HG03439 (cell line): ENCODE measurements around the gene LRTM2.

Source experiments
- ATAC-seq: cut with Tn5 transposase; IDR thresholded peaks from one replicate; pipeline ENCODE4 v1.9.1; 2021; ENCODE audit warnings: mild to moderate bottlenecking, moderate library complexity; ENCODE audit not compliant: unreplicated experiment

Gene LRTM2

DNA sequence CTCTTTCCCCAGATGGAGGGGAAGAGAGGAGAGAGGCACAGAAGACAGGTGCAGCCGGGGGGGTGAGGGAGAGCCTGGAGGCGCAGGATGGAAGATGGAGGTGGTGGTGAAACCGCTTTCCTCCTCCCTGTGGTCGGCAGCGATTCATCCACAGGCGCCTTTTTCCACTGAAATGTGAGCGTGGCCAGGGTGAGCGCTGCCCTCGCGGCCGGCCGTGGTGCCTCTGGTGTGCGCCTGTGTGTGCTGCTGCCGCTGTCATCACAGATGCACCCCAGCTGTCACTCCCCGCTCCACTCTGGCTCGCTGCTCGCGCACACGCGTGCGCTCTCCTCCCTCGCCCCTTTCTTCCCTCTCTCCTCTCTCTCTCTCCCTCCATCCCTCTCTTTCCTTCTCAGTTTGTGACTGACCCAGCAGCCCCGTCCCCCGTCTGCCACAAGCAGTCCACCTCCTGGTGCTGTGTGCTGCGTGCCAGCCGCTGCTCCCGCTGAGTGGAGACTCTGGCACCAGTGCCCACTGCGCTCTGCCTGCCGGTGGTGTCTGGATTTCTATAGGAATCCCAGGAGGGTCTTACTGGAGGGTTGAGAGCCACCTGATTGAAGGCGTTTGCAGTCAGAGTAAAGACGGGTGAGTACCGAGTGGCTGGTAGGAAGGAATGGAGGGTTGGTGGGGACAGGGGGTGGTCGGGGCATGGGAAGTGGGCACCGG, at the start of gene LRTM2:
TSS of gene LRTM2 (plus strand) at position 375 of the 705 bp plus-strand sequence. CDS start 7,584 bp downstream, outside the sequence.
- no peak for ATAC-seq

DNA sequence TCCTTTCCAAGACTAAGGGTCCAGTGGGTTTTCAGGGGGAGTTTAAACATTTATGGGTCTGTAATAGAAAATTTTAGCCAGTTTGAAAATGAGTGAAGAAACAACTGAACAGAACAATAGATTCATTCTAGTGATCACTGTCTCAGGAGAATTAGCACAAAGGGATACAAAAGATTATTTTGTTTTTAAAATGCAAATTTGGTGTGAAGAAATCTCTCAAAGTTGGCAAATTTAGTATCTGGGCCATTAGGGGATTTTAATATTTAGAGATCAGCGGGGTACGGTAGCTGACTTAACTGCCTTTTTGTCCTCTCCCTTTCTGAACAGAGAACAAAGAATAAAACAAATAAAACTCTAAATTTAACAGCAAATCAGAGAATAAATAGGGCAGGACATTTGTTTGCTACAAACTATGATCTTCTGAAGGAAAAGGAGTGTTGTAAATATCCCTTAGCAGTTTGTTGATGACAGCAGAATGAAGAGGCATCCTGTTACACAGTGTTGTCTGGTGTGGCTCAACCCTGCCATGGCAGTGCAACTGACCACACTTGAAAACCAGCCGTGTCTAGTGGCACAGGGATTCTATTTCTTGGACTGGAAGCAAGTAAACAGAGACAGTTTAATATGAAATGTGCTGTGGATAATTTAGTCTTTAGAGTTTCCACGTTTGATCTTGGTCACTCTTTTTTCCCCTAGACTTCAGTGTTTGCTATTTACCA, 46.3 kb upstream of the LRTM2 start:
- no peak for ATAC-seq

DNA sequence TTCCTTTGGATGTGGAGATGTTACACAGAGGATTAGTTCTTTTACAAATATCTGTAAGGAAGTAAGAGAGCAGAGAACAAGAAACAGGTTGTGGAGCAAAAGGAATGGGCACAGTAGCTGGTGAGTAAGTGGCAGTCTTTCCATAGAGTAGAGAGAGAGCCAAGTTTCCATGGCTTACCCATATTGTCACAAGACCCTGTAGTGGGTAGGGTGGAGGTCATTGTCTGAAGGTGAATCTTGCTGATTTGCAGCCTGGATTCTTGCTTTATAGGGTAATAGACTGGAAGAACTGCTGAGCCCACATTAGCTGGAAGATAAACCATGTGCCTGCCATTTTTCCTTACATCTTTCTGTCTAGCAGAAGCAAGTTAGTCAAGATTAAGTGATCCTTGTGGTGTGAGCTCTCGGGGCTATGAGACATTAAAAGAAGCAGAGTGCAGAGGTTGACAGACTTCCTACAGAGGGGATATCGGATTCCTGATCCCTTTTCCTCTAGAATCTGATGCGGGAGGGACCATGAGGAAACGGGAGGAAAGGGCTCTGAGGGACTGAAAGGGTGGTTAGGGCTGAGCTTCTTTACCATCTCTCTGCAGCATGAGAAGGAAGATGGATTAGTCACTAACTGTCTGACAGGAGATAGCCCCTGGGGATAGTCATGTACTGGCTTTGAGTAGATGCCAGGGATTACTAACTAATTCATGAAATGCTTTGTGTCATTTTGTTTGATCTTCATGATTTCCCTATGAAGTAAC, 44.0 kb upstream of the LRTM2 start:
- ATAC-seq = no peak

GRCh38 chr12:1777798-1778197, 42.6 kb upstream of the LRTM2 start:
- ATAC-seq = no peak

- no peak for ATAC-seq
Measured at GRCh38 chr12:1778911-1779310, 41.5 kb upstream of the LRTM2 start.

DNA sequence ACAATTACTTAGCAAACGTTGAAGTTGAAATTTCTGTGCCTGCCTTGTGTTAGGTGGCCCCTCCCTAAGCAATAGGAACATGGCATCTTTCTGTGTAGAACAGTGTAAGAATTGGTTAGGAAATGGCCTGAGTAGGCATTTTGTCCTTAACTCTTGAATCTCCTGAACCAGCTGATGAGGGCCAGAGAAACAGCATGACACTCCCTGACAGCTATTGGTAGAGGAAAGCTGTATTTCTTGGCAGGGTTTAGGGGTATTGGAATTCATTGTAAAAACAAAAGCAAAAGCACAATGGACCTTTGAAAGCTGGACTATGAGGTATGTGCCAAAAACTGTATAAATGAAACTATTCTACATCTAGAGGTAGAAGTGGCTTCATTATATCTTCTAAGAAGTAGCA, 40.6 kb upstream of the LRTM2 start:
- no peak for ATAC-seq

GRCh38 chr12:1781772-1782171, 38.6 kb upstream of the LRTM2 start:
- ATAC-seq = no peak

- ATAC-seq = no peak
Measured at GRCh38 chr12:1782215-1782614, 38.1 kb upstream of the LRTM2 start.

- no peak for ATAC-seq
Measured at GRCh38 chr12:1787714-1788113, 32.7 kb upstream of the LRTM2 start.

GRCh38 chr12:1790444-1790843, 29.9 kb upstream of the LRTM2 start:
- no peak for ATAC-seq

GRCh38 chr12:1791104-1791841, 29.1 kb upstream of the LRTM2 start:
- no peak for ATAC-seq

DNA sequence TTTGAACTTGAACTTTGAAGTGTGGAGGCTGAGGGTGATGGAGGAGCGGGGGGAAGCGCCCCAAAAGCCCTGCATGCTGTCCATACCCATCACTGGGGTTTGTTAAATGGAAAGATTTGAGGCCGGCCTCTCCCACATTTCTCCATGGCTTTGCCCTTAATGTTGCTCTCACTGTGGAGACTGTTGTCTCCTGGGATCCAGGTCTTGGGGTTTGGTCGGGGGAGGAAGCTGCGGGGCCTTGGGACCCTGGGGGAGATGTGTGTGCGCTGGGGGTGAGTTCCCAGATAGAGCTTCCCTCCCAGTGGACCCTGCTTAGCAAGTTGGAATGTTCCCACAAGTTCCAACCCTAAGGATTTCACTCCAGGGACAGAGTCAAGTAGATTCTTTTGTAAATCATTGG, 28.0 kb upstream of the LRTM2 start:
- ATAC-seq = no peak

GRCh38 chr12:1793426-1794210, 26.7 kb upstream of the LRTM2 start:
- no peak for ATAC-seq

GRCh38 chr12:1794440-1795090, 25.8 kb upstream of the LRTM2 start:
- ATAC-seq = no peak

- ATAC-seq = no peak
Measured at GRCh38 chr12:1795221-1795784, 25.1 kb upstream of the LRTM2 start.

DNA sequence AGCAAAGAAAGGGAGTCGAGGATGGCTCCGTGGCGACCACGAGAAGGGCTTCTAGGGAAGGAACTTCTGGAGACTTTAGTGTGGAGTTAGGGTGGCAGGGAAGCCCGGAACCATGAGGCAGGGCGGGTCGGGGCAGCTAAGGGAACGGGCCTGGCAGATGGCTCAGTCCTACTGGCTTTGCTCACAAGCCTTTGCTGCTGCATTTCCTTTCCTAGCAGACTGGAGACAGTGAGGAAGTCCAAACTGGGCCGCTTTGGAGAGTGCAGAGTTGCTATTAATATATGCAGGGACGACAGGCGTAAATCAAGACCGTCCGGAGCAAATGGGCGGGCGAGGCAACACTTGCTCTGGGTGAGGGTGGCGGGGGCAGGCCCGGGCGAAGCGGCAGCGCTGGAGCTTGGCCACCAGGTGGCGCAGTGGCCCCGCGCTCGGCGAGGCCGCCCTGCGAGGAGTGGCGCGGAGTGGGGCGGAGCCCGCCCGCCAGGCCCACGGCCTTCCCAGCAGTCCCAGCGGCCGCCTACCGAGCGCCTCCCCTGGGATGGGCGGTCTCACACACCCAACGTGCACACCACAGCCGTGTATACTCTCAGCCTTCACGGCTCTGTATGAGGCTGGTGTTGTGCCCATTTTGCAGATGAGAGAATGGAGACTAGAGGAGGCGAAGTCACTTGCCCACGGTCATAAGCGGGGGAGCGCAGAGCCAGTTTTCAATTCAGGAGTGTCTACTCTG, 24.4 kb upstream of the LRTM2 start:
- peak; percentile 86 for ATAC-seq

GRCh38 chr12:1796515-1797010, 23.8 kb upstream of the LRTM2 start:
- ATAC-seq = peak; percentile 23

DNA sequence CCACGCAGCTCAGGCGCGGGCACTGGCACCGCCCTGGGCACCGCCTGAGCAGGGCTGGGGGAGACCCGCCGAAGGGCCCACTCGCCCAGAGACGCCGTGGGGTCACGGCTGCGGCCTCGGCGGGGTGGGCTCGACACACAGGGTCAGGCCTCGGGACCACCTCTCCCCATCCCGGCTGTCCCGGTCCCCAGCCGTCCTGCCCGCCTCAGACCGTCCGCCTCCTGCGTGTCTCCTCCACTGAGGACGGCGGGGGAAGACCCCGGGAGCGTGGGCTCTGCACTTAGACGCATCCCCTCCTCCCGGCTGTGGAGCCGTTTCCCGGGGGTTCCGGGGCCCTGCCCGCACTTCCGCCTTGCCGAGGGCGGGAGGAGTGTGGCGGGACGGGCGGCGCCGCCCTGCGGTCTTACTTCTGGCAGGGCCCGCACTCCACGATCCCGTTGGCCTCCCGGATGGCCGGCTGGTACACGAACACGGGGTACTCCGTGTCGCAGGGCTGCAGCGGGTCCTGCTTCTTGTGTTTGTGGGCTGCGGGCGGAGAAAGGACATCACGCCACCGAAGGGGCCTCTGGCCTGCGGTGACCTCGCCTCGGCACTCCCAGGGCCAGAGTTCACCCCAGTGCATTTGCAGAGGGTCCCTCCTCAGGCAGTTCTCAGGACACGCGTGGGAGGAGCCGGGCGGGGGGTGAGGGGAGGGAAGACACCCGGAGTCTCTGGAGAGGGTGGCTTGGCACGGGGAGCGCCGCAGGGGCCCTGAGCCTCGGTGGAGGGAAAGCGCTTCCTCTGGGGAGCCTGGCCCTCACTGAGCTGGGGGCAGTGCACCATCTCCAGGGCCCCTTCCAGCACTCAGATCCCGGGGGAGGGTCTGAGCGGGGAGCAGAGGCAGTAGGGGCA, 23.1 kb upstream of the LRTM2 start:
- ATAC-seq = peak; percentile 6
